Measurements from ENCODE around the gene IL1RAP.

DNA sequence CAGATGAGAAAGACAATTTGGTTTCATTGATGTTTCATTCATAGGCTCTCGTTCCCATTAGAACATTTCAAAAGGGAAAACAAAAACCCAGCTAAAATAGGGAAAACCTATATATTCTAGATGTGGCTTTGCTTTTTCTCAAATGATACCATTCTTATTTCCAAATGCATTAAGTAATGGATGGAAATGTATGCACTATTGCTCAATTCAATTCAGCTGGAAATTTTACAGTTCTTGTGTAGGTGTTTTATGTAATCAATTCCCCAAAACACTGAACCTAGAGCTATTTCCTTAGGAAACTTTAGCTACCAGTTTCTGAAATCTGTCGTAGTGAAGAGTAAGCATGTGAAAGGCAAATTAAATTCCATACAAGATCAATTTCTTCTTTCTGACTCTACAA, 11.7 kb downstream of the IL1RAP start:
- TF ChIP-seq, protein P1, sequence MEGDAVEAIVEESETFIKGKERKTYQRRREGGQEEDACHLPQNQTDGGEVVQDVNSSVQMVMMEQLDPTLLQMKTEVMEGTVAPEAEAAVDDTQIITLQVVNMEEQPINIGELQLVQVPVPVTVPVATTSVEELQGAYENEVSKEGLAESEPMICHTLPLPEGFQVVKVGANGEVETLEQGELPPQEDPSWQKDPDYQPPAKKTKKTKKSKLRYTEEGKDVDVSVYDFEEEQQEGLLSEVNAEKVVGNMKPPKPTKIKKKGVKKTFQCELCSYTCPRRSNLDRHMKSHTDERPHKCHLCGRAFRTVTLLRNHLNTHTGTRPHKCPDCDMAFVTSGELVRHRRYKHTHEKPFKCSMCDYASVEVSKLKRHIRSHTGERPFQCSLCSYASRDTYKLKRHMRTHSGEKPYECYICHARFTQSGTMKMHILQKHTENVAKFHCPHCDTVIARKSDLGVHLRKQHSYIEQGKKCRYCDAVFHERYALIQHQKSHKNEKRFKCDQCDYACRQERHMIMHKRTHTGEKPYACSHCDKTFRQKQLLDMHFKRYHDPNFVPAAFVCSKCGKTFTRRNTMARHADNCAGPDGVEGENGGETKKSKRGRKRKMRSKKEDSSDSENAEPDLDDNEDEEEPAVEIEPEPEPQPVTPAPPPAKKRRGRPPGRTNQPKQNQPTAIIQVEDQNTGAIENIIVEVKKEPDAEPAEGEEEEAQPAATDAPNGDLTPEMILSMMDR (conservative IDR thresholded peaks at IDR 0.05; ENCODE audit: low read length), result no peak
- no peak for TF ChIP-seq EZH2phosphoT487 (IDR thresholded peaks at IDR 0.05; ENCODE audit: borderline replicate concordance)
